ENCODE data around the gene C11orf54.
"Not testable (repeated sequence)": the region's sequence is repeated elsewhere in the genome, so short reads cannot be mapped to it uniquely, and the experiment has no call there.

Gene C11orf54

DNA sequence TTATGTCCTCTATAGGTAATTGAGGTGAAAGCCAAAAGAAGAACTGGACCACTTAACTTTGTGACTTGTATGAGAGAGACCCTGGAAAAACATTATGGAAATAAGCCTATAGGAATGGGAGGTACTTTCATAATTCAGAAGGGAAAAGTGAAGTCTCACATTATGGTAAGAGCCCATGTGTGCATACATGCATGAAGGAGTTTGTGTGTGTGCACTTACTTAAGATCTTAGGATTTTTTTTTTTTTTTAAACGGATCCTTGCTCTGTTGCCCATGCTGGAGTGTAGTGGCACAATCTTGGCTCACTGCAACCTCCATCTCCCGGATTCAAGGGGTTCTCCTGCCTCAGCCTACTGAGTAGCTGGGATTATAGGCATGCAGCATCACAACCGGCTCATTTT, 15.8 kb downstream of the C11orf54 start:
- Histone ChIP-seq H3K36me3 (ENCODE audit: control insufficient read depth in 1 of 2, insufficient read depth in 2 of 2, low read length in 2 of 2) (peaks cover 12 to 17% of the 10 kb centered on the region in 2 experiments), H2BK5ac (ENCODE audit: low read depth, low read length, poor library complexity) (no peak overlapping the region), H3K79me2 (ENCODE audit: control insufficient read depth, insufficient read depth, low read length, poor library complexity) (no peaks in the 10 kb centered on the region), H3K23ac (ENCODE audit: low read length) (no peak overlapping the region), H3K4ac (ENCODE audit: low read depth, low read length) (no peak overlapping the region), H2BK12ac (ENCODE audit: low read length) (no peak overlapping the region), H2AFZ (ENCODE audit: insufficient read depth, low read length, poor library complexity) (no peak overlapping the region), H3K79me1 (ENCODE audit: low read length) (no peaks in the 10 kb centered on the region), H3K4me3 (ENCODE audit: low read depth, low read length) (no peak overlapping the region), H3K14ac (ENCODE audit: low read length) (no peak overlapping the region), H3K4me2 (ENCODE audit: low read length) (no peak overlapping the region), H4K12ac (ENCODE audit: low read depth, low read length) (no peak overlapping the region), H3K9me3 (ENCODE audit: insufficient read depth, low read depth, low read length) (no peaks in the 10 kb centered on the region), H3K9ac (ENCODE audit: low read length) (no peak overlapping the region), H3K27ac (ENCODE audit: low read depth, low read length) (no peak overlapping the region), H3K18ac (ENCODE audit: low read length) (no peak overlapping the region), H4K8ac (ENCODE audit: low read depth, low read length) (no peak overlapping the region), H4K91ac (ENCODE audit: low read depth, low read length) (no peak overlapping the region), H2BK120ac (ENCODE audit: insufficient read depth, low read length, poor library complexity) (no peak overlapping the region), H2AK5ac (ENCODE audit: low read length) (no peak overlapping the region), H3K4me1 (ENCODE audit: control insufficient read depth in 1 of 2, insufficient read depth in 2 of 2, low read length in 2 of 2) (no peaks in the 10 kb centered on the region), H3K27me3 (ENCODE audit: insufficient read depth, low read length) (no peaks in the 10 kb centered on the region)
- no CpG with 5 or more reads among the region's 3 CpGs for WGBS (ENCODE audit: extremely low coverage, insufficient coverage, insufficient read length)
- DNase-seq = no peak

DNA sequence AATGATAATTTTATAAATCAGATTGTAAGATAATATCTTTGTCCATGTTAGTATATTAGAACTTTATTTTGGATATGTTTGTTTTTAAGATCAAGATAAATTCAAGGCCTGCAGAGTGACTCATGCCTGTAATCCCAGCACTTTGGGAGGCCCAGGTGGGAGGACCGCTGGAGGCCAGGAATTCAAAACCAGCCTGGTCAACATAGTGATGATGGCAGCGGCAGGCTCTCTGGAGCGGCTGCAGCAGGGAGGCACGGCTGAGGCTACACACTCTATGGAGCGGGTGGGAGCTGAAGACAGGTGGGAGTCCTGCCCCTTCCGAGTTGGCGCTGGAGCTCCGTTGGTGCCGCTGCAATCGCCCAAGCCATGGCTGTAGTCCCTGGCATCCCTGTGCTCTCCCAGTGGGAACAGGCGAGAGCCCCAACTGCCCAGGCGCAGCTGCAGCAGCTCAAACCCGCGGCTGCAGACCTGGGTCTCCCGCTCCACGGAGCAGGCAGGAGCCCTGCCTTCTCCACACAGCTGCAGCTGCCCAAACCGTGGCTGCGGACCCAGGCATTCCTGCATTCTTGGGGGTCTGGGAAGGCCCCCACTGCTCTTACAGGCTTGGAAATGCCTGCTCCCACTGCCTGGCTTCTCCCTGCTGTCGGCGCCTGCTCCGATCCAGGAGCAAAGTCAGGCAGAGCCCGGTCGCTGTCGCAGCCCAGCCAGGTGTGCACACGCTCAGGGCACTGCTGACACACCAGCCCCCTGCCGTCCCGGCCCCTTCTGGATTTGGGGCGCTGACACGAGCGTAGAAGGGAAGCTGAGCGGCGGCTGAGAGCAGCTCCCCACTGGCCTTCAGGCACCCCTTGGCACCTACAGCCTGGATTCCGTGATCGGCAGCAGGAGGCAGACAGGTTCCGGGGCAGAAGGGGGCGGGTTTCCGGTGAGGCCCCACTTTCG, 16.7 kb downstream of the C11orf54 start:
- H3K4me1 ChIP-seq (ENCODE audit: control insufficient read depth in 1 of 2, insufficient read depth in 2 of 2, low read length in 2 of 2) = no peaks in the 10 kb centered on the region
- no peak overlapping the region for H2AK5ac ChIP-seq (ENCODE audit: low read length)
- H2BK12ac ChIP-seq (ENCODE audit: low read length) = no peak overlapping the region
- no peak overlapping the region for H3K14ac ChIP-seq (ENCODE audit: low read length)
- peak; percentile 80 to 85 for DNase-seq
- H3K27ac ChIP-seq (ENCODE audit: low read depth, low read length) = no peak overlapping the region
- no peak overlapping the region for H2AFZ ChIP-seq (ENCODE audit: insufficient read depth, low read length, poor library complexity)
- no peak overlapping the region for H4K91ac ChIP-seq (ENCODE audit: low read depth, low read length)
- peaks cover 12 to 19% of the 10 kb centered on the region in 2 experiments for H3K36me3 ChIP-seq (ENCODE audit: control insufficient read depth in 1 of 2, insufficient read depth in 2 of 2, low read length in 2 of 2)
- no peak overlapping the region for H3K4ac ChIP-seq (ENCODE audit: low read depth, low read length)
- H3K27me3 ChIP-seq (ENCODE audit: insufficient read depth, low read length) = no peaks in the 10 kb centered on the region
- no peak overlapping the region for H3K4me3 ChIP-seq (ENCODE audit: low read depth, low read length)
- WGBS (ENCODE audit: extremely low coverage, insufficient coverage, insufficient read length) = no CpG with 5 or more reads among the region's 38 CpGs
- no peak overlapping the region for H3K18ac ChIP-seq (ENCODE audit: low read length)
- no peaks in the 10 kb centered on the region for H3K9me3 ChIP-seq (ENCODE audit: insufficient read depth, low read depth, low read length)
- H3K9ac ChIP-seq (ENCODE audit: low read length) = no peak overlapping the region
- H2BK5ac ChIP-seq (ENCODE audit: low read depth, low read length, poor library complexity) = no peak overlapping the region
- H4K8ac ChIP-seq (ENCODE audit: low read depth, low read length) = no peak overlapping the region
- no peaks in the 10 kb centered on the region for H3K79me2 ChIP-seq (ENCODE audit: control insufficient read depth, insufficient read depth, low read length, poor library complexity)
- no peak overlapping the region for H3K23ac ChIP-seq (ENCODE audit: low read length)
- no peak overlapping the region for H2BK120ac ChIP-seq (ENCODE audit: insufficient read depth, low read length, poor library complexity)
- no peak overlapping the region for H3K4me2 ChIP-seq (ENCODE audit: low read length)
- no peaks in the 10 kb centered on the region for H3K79me1 ChIP-seq (ENCODE audit: low read length)
- H4K12ac ChIP-seq (ENCODE audit: low read depth, low read length) = no peak overlapping the region

DNA sequence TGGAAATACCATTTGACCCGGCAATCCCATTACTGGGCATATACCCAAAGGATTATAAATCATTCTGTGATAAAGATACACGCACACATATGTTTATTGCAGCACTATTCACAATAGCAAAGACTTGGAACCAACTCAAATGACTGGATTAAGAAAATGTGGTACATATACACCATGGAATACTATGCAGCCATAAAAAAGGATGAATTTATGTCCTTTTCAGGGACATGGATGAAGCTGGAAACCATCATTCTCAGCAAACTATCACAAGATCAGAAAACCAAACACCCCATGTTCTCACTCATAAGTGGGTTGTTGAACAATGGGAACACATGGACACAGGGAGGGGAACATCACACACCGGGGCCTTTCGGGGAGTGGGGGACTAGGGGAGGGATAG, 17.7 kb downstream of the C11orf54 start:
- H2BK12ac ChIP-seq (ENCODE audit: low read length); H2BK120ac ChIP-seq (ENCODE audit: insufficient read depth, low read length, poor library complexity); H3K27ac ChIP-seq (ENCODE audit: low read depth, low read length); H4K12ac ChIP-seq (ENCODE audit: low read depth, low read length); H3K4me1 ChIP-seq (ENCODE audit: control insufficient read depth in 1 of 2, insufficient read depth in 2 of 2, low read length in 2 of 2); H3K9me3 ChIP-seq (ENCODE audit: insufficient read depth, low read depth, low read length); H3K27me3 ChIP-seq (ENCODE audit: insufficient read depth, low read length); H3K4me3 ChIP-seq (ENCODE audit: low read depth, low read length); H2BK5ac ChIP-seq (ENCODE audit: low read depth, low read length, poor library complexity); DNase-seq; H3K14ac ChIP-seq (ENCODE audit: low read length); H2AFZ ChIP-seq (ENCODE audit: insufficient read depth, low read length, poor library complexity); H3K79me1 ChIP-seq (ENCODE audit: low read length); H3K9ac ChIP-seq (ENCODE audit: low read length); H2AK5ac ChIP-seq (ENCODE audit: low read length); H3K79me2 ChIP-seq (ENCODE audit: control insufficient read depth, insufficient read depth, low read length, poor library complexity); H3K4me2 ChIP-seq (ENCODE audit: low read length); H3K4ac ChIP-seq (ENCODE audit: low read depth, low read length); H4K8ac ChIP-seq (ENCODE audit: low read depth, low read length); H3K18ac ChIP-seq (ENCODE audit: low read length); H4K91ac ChIP-seq (ENCODE audit: low read depth, low read length); H3K23ac ChIP-seq (ENCODE audit: low read length): not testable (repeated sequence)
- H3K36me3 ChIP-seq (ENCODE audit: control insufficient read depth in 1 of 2, insufficient read depth in 2 of 2, low read length in 2 of 2) = peaks cover 12 to 19% of the 10 kb centered on the region in 2 experiments
- no CpG with 5 or more reads among the region's 4 CpGs for WGBS (ENCODE audit: extremely low coverage, insufficient coverage, insufficient read length)

DNA sequence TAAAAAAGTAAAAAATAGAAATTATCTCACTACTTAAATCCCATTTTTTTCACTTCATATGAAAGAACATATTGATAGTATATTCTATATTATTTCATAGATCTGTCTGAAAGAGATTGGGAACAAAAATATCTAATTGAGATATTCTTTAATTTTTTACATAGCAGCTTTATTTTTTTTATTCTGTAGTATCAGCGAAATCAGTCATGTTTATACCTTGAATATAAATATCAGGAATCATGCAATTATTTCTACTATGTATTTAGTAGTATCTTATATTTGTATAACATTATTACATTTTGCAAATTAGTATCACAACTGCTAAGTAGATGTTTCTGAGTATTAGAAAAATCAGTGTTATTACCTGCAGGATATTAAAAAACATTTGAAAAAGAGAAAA, 20.4 kb downstream of the C11orf54 start:
- Histone ChIP-seq H3K9me3 (ENCODE audit: insufficient read depth, low read depth, low read length) (no peaks in the 10 kb centered on the region), H2AFZ (ENCODE audit: insufficient read depth, low read length, poor library complexity) (no peak overlapping the region)

More for the DNA sequence above, 20.4 kb downstream of the C11orf54 start:
- no peak overlapping the region for H3K4me3 ChIP-seq (ENCODE audit: low read depth, low read length)
- H2BK5ac ChIP-seq (ENCODE audit: low read depth, low read length, poor library complexity) = no peak overlapping the region
- H3K9ac ChIP-seq (ENCODE audit: low read length) = no peak overlapping the region
- no peak overlapping the region for H2AK5ac ChIP-seq (ENCODE audit: low read length)
- H3K18ac ChIP-seq (ENCODE audit: low read length) = no peak overlapping the region
- no peak overlapping the region for H4K12ac ChIP-seq (ENCODE audit: low read depth, low read length)
- no peaks in the 10 kb centered on the region for H3K27me3 ChIP-seq (ENCODE audit: insufficient read depth, low read length)
- no peaks in the 10 kb centered on the region for H3K79me2 ChIP-seq (ENCODE audit: control insufficient read depth, insufficient read depth, low read length, poor library complexity)
- H2BK12ac ChIP-seq (ENCODE audit: low read length) = no peak overlapping the region
- DNase-seq = no peak
- H4K8ac ChIP-seq (ENCODE audit: low read depth, low read length) = no peak overlapping the region
- no peak overlapping the region for H3K4ac ChIP-seq (ENCODE audit: low read depth, low read length)
- no peak overlapping the region for H3K27ac ChIP-seq (ENCODE audit: low read depth, low read length)
- no peak overlapping the region for H4K91ac ChIP-seq (ENCODE audit: low read depth, low read length)
- no peak overlapping the region for H3K23ac ChIP-seq (ENCODE audit: low read length)
- H3K4me2 ChIP-seq (ENCODE audit: low read length) = no peak overlapping the region
- peaks cover 12 to 19% of the 10 kb centered on the region in 2 experiments for H3K36me3 ChIP-seq (ENCODE audit: control insufficient read depth in 1 of 2, insufficient read depth in 2 of 2, low read length in 2 of 2)
- WGBS (ENCODE audit: extremely low coverage, insufficient coverage, insufficient read length) = no CpG with 5 or more reads among the region's 1 CpG
- H2BK120ac ChIP-seq (ENCODE audit: insufficient read depth, low read length, poor library complexity) = no peak overlapping the region
- H3K4me1 ChIP-seq (ENCODE audit: control insufficient read depth in 1 of 2, insufficient read depth in 2 of 2, low read length in 2 of 2) = peaks cover 0 to 3% of the 10 kb centered on the region in 2 experiments
- no peak overlapping the region for H3K14ac ChIP-seq (ENCODE audit: low read length)
- H3K79me1 ChIP-seq (ENCODE audit: low read length) = no peaks in the 10 kb centered on the region
